HG03565 (cell line): ENCODE measurements around the gene DKK3.

Experiments used
- ATAC-seq: cut with Tn5 transposase; IDR thresholded peaks from one replicate; pipeline ENCODE4 v1.9.1; 2021; ENCODE audit warnings: mild to moderate bottlenecking, moderate library complexity; ENCODE audit not compliant: unreplicated experiment

The DKK3 gene

DNA sequence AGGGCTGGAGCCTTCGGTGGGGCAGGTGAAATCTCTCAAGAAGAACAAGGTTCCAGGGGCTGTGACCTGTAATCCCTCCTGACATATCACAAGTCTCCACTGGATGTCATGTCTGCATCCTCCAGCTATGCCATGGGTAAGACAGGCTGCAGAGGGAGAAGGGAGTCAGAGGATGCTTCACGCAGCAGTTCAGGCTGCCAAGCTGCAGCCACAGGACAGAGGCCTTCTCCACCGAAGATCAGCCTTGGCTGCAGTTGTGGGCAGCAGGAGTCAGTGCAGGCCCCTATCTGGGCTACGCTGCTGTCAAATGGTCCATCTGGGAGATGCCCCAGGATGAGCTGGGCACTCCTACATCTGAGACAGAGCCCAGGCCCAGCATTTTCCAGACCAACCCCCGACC, 25.0 kb downstream of the DKK3 start:
- no peak for ATAC-seq

DNA sequence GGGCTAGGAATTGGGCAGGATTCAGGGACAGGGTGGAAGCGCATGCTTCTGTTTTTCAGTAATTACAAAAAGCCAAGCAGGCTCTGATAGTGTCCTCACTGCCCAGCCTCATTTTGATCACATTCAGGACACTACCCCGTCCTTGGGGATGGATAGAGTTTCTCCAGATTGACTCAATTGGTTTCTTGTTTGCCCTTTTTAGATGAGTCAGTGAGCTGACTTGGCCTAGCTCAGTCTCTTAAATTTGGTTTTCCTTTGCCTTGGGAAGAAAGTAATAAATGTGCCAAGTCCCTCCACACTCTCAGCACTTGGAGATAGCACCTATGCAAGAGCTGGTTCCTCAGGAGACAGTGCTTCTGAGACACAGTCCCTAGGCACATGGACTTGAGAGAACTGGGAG, 25.5 kb downstream of the DKK3 start:
- ATAC-seq = no peak

GRCh38 chr11:11982461-11982860, 26.0 kb downstream of the DKK3 start:
- no peak for ATAC-seq

DNA sequence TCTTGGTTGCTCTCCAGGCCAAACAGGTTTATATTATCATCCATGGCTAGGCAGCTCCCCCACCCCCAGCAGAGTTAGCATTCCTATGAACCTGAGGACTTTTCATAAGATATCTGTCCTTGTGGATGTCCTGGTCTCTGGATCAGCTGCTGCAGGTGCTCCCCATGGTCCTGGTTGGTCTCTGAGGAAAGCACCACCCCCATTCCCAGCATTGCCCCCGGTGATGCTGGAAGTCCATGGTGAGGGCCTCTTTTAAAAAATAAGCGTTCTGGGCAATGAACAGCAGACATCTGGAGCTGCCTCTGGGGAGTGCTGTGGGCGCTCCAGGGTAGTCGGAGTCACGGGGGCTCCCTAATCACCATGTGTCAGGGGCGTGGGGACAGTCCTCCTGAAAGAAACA, 26.6 kb downstream of the DKK3 start:
- ATAC-seq = no peak

GRCh38 chr11:11981364-11981763, 27.1 kb downstream of the DKK3 start:
- ATAC-seq = no peak

GRCh38 chr11:11980841-11981308, 27.6 kb downstream of the DKK3 start:
- ATAC-seq = no peak

- ATAC-seq = no peak
Measured at GRCh38 chr11:11980200-11980599, 28.2 kb downstream of the DKK3 start.

GRCh38 chr11:11979488-11980117, 28.8 kb downstream of the DKK3 start:
- no peak for ATAC-seq

DNA sequence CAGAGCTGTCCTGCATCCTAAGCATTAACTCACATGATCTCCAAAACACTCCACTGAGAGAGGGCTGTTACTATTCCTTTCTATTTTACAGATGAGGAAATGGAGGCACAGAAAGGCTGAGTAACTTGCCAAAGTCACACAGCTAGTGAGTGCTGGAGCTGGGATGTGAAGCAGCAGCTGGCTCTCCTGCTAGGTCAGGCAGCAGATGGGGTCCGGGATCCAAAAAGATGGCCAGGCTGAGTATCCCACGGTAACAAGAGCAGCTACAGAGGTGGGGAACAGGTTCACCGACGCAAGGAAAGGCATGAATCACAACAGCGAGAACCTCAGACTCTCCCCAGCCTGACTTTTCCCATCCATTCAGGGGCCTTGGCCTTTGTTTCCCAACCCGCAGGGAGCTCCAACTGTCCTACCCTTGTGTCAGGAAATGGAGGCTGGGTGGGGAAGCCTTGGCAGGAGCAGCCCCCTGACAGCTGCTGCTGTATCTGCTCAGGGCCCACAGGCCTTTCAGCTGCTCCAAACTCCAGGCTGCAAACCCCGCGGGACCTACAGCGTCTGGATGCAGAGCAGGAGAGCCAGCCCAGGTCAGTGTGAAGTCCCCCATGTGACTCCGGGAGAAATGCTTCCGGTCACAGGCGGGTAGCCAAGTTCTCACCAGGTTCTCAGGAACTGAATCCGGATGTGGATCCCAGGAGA, 29.5 kb downstream of the DKK3 start:
- ATAC-seq = no peak

- ATAC-seq = no peak
Measured at GRCh38 chr11:11978098-11978637, 30.3 kb downstream of the DKK3 start.

DNA sequence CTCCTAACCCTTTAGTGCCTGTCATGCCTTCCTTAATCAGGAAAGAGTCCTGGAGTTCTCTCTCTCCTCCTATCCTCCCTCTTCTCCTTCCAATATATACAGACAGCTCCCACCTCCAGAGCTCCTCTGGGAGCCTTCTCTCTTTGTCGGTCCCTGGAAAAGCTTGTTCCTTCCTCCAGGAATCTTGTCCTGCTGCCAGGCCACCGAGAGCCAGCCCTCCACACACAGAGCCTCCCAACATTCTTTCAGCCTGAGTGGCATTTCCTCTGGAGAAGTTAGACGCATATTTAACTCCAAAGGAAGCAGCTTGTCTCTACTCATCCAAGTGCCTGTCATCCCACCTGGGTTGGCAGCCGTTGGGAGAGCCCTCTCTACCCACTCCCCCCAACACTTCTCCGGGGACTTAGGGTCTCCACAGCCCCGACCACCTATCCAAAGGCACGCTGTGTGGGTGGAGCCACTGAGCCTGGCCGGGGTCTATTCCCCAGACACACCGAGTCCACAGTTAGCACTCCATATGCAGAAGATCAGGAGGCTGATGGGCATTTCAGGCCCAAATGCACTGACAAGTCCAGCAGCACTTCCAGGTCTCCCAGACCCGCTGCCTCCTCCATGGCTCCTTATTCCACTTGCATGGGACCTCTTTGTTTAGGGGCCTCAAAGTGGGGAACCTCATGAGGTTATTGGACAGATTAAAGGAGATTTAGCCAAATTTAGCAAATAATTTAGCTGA, 31.1 kb downstream of the DKK3 start:
- no peak for ATAC-seq

DNA sequence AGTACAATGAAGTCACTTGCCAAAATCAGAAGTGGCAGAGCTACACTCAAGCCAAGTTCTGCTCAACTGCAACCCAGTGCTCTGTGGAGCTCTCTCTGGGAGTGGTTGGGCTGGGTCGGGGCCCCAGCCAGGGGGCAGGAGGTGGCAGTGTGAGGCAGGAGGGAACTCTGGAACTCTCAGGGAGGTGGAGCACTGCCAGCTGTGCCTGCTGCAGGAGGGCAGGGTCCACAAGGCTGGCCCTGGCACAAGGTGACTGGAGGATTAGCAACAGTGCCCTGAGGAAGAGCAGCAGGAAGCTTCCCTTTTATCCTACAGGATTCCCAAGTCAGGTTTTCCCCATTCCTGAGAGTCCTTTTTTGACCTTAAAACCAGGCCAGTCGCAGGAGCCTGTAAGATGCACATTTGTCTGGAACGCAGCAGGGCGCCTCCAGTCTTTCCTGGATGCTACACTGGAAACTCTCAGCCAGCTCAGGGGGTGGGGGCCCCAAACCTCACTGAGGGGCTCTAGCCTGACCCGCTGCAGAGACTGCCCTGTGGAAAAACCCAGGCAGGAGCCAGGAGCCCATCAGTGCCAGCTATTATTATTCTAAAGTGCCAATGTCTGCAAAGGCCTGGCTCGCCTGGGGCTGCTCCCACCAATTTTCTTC, 31.8 kb downstream of the DKK3 start:
- ATAC-seq = no peak

GRCh38 chr11:11975201-11976092, 33.0 kb downstream of the DKK3 start:
- no peak for ATAC-seq

- ATAC-seq = no peak
Measured at GRCh38 chr11:11973866-11974265, 34.6 kb downstream of the DKK3 start.

DNA sequence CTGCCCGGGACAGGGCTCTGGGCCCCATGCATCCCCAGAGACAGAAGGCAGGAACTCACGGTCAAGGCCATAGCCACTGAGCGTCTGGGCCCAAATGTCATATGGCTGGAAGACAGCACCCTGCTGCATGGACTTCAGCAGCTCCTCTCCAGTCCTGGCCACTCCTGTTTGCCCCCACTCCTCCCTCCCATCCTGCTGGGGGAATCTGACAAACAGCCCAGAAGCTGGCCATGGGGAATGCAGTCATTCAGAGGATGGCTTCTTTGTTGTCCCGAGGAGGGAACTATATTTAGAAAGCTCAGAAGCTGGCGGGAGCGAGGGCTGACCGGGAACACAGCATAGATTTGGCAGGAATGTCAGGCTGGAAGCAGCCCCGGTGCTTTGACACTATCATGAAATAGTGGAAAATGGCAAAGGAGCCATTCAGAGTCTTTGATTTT, 35.0 kb downstream of the DKK3 start:
- ATAC-seq = no peak

DNA sequence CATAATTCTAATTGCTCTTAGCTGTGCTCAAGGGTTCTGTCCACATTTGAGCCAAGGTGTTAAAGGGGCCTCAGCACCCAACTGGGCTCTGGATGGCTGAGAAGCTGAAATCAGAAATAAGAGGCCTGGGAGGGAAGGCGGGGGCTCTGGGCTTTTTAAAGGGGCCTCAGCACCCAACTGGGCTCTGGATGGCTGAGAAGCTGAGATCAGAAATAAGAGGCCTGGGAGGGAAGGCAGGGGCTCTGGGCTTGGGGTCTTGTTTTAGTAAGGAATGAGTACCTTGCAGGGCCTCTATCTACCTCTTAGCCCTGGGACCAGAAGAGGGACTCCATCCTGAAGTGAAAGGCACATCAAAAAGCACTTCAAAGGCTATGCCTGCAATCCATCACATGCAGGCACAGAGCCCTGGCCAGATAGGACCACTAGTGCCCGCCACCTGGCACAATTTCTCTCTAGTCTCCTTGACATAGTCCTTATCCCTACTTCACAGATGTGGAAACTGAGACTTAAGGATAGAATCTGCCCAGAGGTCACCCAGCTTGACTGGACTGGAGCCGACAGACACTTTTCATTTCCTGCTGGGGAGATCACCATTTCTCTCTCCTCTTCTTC, 35.6 kb downstream of the DKK3 start:
- ATAC-seq = no peak

GRCh38 chr11:11971906-11972547, 36.4 kb downstream of the DKK3 start:
- no peak for ATAC-seq

GRCh38 chr11:11970556-11970955, 37.9 kb downstream of the DKK3 start:
- no peak for ATAC-seq
